Measurements from ENCODE around the gene ZNF284. TPM values are rescaled to one million over a fixed set of nuclear protein-coding genes. Genes with fewer than 3 reads are reported as not detected.
A peak's percentile ranks its signal among the peaks of the same experiment; 100 is the strongest.

Gene ZNF284
- polyA plus RNA-seq, 4 donors: 0.67 to 4.6 (median 0.76) TPM

DNA sequence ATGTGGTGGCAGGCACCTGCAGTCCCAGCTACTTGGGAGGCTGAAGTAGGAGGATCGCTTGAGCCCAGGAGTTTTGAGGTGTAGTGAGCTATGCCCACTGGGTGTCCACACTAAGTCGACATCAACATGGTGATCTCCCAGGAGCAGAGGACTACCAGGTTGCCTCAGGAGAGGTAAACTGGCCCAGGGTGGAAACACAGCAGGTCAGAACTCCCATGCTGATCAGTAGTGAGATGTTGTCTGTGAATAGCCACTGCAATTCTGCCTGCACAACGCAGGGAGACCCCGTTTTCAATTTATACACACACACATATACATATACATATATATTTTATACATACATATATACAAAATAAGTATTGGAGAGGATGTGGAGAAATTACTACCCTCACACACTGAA, 20.1 kb downstream of the ZNF284 start:
- FAIRE-seq: no peak
- no peaks in the 10 kb centered on the region for H3K4me1 ChIP-seq (ENCODE audit: control insufficient read depth in 3 of 3, insufficient read depth in 2 of 3, low read depth in 1 of 3, low read length in 2 of 3)
- 66 to 75% (median 66%) methylated on average over 4 of the region's 4 CpGs for WGBS, 3 donors

DNA sequence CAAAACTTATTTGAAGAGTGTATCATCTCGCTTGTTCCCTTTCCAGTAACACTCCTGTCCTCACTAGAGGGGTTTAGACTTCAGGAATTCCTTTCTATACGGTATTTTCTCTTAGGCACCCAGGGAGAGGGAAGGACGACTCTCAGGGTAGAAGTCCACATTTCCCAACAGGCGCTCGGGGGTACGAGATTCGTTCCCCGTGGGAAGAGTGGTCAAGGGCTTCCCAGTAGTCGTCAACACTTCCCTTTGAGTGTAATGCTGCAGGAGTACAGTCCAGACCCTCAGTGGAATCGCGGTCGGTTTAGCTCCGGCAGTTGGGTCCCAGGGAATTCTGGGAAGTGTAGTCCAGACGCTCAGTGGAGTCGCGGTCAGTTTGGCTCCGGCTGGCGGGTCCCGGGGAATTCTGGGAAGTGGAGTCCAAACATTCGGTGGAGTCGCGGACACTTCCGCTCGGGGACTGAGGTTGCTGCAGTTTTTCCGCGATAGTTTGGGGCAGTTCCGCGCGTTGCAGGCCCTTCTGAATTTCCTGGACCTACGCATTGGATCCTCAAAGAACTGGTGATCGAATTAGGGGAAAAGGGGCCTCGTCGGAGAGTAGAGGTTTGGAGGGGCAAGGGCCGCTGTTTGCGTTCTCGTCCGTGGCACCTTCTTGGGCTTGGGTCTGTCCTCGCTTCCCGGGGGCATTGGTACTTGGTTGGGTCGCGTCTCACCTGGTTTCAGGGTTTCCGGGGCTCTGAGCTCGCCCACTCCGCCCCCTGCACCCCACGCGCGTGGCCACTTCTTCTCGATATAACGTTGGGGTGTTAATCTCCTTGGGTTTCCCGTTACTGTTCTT, 22.2 kb downstream of the ZNF284 start, which contains the start of gene ZNF224:
Gene ZNF224, plus strand, starts transcription at position 431 of the 835 bp plus-strand sequence. CDS start 3,513 bp downstream, outside the sequence.
- no peaks in the 10 kb centered on the region for H3K4me1 ChIP-seq (ENCODE audit: control insufficient read depth in 3 of 3, insufficient read depth in 2 of 3, low read depth in 1 of 3, low read length in 2 of 3)
- H3K27ac ChIP-seq (ENCODE audit: low read depth in 1 of 3, low read length in 2 of 3): peak within 1 kb of the TSS; percentile 55 to 87 (median 59)
- H3K27me3 ChIP-seq (ENCODE audit: control insufficient read depth in 3 of 3, insufficient read depth in 3 of 3, low read length in 3 of 3): no peaks in the 10 kb centered on the region
- FAIRE-seq: no peak
- peak; percentile 94 to 96 for DNase-seq
- H3K36me3 ChIP-seq (ENCODE audit: control insufficient read depth in 3 of 3, insufficient read depth in 2 of 3, low read depth in 1 of 3, low read length in 3 of 3): peaks cover 2 to 14% (median 5%) of the 10 kb centered on the region in 3 donors
- 0% methylated on average over 50 of the region's 50 CpGs for WGBS, 3 donors
- H3K9me3 ChIP-seq (ENCODE audit: control insufficient read depth in 2 of 2, insufficient read depth in 1 of 2, low read depth in 1 of 2, low read length in 1 of 2): no peaks in the 10 kb centered on the region
- H3K4me3 ChIP-seq (ENCODE audit: low read depth in 1 of 3, low read length in 3 of 3): peak within 1 kb of the TSS; percentile 75 to 93 (median 83)

More for the DNA sequence above, 20.1 kb downstream of the ZNF284 start:
- H3K36me3 ChIP-seq (ENCODE audit: control insufficient read depth in 3 of 3, insufficient read depth in 2 of 3, low read depth in 1 of 3, low read length in 3 of 3): peaks cover 0 to 3% (median 3%) of the 10 kb centered on the region in 3 donors
- H3K27ac ChIP-seq (ENCODE audit: low read depth in 1 of 3, low read length in 2 of 3): no peak overlapping the region
- H3K27me3 ChIP-seq (ENCODE audit: control insufficient read depth in 3 of 3, insufficient read depth in 3 of 3, low read length in 3 of 3): no peaks in the 10 kb centered on the region
- H3K9me3 ChIP-seq (ENCODE audit: control insufficient read depth in 2 of 2, insufficient read depth in 1 of 2, low read depth in 1 of 2, low read length in 1 of 2): peaks cover 0 to 3% of the 10 kb centered on the region in 2 donors
- no peak overlapping the region for H3K4me3 ChIP-seq (ENCODE audit: low read depth in 1 of 3, low read length in 3 of 3)
- no peak for DNase-seq

DNA sequence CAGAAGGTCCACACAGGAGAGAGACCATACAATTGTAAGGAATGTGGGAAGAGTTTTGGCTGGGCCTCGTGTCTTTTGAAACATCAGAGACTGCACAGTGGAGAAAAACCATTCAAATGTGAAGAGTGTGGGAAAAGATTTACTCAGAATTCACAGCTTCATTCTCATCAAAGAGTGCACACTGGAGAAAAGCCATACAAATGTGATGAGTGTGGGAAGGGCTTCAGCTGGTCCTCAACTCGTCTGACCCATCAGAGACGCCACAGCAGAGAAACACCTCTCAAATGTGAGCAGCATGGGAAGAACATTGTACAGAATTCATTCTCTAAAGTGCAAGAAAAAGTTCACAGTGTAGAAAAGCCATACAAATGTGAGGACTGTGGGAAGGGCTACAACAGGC, 35.8 kb downstream of the ZNF284 start:
- 96 to 97% (median 97%) methylated on average over 3 of the region's 3 CpGs for WGBS, 3 donors
- Histone ChIP-seq H3K4me3 (ENCODE audit: low read depth in 1 of 3, low read length in 3 of 3) (no peak overlapping the region), H3K27ac (ENCODE audit: low read depth in 1 of 3, low read length in 2 of 3) (no peak overlapping the region), H3K27me3 (ENCODE audit: control insufficient read depth in 3 of 3, insufficient read depth in 3 of 3, low read length in 3 of 3) (no peaks in the 10 kb centered on the region), H3K9me3 (ENCODE audit: control insufficient read depth in 2 of 2, insufficient read depth in 1 of 2, low read depth in 1 of 2, low read length in 1 of 2) (peaks cover 2 to 44% of the 10 kb centered on the region in 2 donors), H3K4me1 (ENCODE audit: control insufficient read depth in 3 of 3, insufficient read depth in 2 of 3, low read depth in 1 of 3, low read length in 2 of 3) (peaks cover 0 to 6% (median 3%) of the 10 kb centered on the region in 3 donors), H3K36me3 (ENCODE audit: control insufficient read depth in 3 of 3, insufficient read depth in 2 of 3, low read depth in 1 of 3, low read length in 3 of 3) (peaks cover 9 to 26% (median 12%) of the 10 kb centered on the region in 3 donors)
- FAIRE-seq: no peak
- no peak for DNase-seq

DNA sequence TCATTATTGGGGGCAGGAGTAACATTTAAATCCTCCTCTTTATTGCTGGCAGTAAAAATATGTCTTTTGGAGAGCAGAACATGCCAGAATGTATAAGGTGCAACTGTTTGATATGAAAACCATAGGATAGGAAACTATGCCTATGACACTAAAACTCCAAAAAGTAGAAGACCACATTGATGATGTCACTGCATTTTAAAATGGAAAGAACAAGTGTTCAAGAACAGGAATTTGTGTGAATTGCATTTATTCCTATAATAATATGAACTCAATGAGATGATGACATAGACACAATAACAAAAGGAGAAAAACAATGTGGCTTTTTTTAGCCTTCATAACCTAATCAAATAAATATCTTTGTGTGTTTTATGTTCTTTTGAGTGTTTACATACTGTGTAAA, 37.5 kb downstream of the ZNF284 start:
- Histone ChIP-seq H3K27ac (ENCODE audit: low read depth in 1 of 3, low read length in 2 of 3) (no peak overlapping the region), H3K4me3 (ENCODE audit: low read depth in 1 of 3, low read length in 3 of 3) (no peak overlapping the region), H3K9me3 (ENCODE audit: control insufficient read depth in 2 of 2, insufficient read depth in 1 of 2, low read depth in 1 of 2, low read length in 1 of 2) (peaks cover 2 to 39% of the 10 kb centered on the region in 2 donors), H3K27me3 (ENCODE audit: control insufficient read depth in 3 of 3, insufficient read depth in 3 of 3, low read length in 3 of 3) (no peaks in the 10 kb centered on the region), H3K36me3 (ENCODE audit: control insufficient read depth in 3 of 3, insufficient read depth in 2 of 3, low read depth in 1 of 3, low read length in 3 of 3) (peaks cover 4 to 20% (median 6%) of the 10 kb centered on the region in 3 donors), H3K4me1 (ENCODE audit: control insufficient read depth in 3 of 3, insufficient read depth in 2 of 3, low read depth in 1 of 3, low read length in 2 of 3) (peaks cover 0 to 6% (median 3%) of the 10 kb centered on the region in 3 donors)
- DNase-seq (no peak), FAIRE-seq (no peak)

DNA sequence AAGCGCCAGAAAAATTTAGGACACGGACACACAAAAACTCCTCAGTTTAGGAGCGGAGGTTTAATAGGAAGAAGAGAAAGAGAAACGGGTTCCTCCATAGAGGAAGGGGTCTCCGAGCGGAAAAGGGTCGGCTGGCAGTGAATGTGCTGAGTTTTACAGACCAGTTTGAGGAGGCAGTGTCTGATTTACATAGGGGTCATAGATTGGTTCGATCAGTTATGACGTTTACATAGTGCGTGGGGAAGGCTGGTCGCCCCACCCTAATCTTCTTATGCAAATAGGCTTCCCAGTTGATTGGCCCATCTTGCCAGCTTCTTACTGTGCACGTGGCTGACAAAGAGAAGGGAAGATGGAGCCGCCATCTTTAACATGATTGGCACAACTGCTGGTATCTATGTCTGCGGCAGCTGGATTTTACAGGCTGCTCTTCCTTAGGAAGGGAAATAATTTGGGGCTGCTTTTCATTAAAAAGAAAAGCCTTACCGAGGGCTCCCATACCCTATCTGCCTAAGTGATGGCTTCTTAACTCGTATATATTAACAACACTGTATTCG, 40.0 kb downstream of the ZNF284 start:
- peak; percentile 7 to 50 for DNase-seq
- no peak for FAIRE-seq
- Histone ChIP-seq H3K27me3 (ENCODE audit: control insufficient read depth in 3 of 3, insufficient read depth in 3 of 3, low read length in 3 of 3) (no peaks in the 10 kb centered on the region), H3K36me3 (ENCODE audit: control insufficient read depth in 3 of 3, insufficient read depth in 2 of 3, low read depth in 1 of 3, low read length in 3 of 3) (peaks cover 0 to 8% (median 5%) of the 10 kb centered on the region in 3 donors), H3K4me3 (ENCODE audit: low read depth in 1 of 3, low read length in 3 of 3) (peak overlapping the region in 1 of 3 donors; percentile 61), H3K27ac (ENCODE audit: low read depth in 1 of 3, low read length in 2 of 3) (no peak overlapping the region), H3K9me3 (ENCODE audit: control insufficient read depth in 2 of 2, insufficient read depth in 1 of 2, low read depth in 1 of 2, low read length in 1 of 2) (peaks cover 2 to 25% of the 10 kb centered on the region in 2 donors), H3K4me1 (ENCODE audit: control insufficient read depth in 3 of 3, insufficient read depth in 2 of 3, low read depth in 1 of 3, low read length in 2 of 3) (peaks cover 0 to 6% (median 3%) of the 10 kb centered on the region in 3 donors)
- 16 to 32% (median 25%) methylated on average over 17 of the region's 17 CpGs for WGBS, 3 donors

DNA sequence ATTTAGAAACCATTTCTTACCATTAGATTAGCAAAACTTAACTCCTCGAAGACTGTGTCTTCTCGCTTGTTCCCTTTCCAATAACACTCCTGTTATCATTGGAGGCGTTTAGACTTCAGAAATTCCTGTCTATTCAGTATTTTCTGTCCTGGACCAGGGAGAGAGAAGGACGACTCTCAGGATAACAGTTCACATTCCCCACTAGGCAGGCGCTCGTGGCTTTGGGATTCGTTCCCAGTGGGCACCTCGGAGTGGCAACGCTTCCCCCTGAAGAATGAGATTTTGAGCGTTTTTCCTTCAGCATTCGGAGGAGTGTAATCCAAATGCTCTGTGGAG, 40.8 kb downstream of the ZNF284 start:
- DNase-seq (no peak), FAIRE-seq (no peak)
- peaks cover 0 to 8% (median 1%) of the 10 kb centered on the region in 3 donors for H3K36me3 ChIP-seq (ENCODE audit: control insufficient read depth in 3 of 3, insufficient read depth in 2 of 3, low read depth in 1 of 3, low read length in 3 of 3)
- H3K27ac ChIP-seq (ENCODE audit: low read depth in 1 of 3, low read length in 2 of 3): peak overlapping the region in 1 of 3 donors; percentile 12
- H3K27me3 ChIP-seq (ENCODE audit: control insufficient read depth in 3 of 3, insufficient read depth in 3 of 3, low read length in 3 of 3): no peaks in the 10 kb centered on the region
- WGBS, 3 donors: 1% methylated on average over 11 of the region's 11 CpGs
- H3K4me3 ChIP-seq (ENCODE audit: low read depth in 1 of 3, low read length in 3 of 3): peak overlapping the region; percentile 35 to 61 (median 54)
- peaks cover 0 to 6% (median 3%) of the 10 kb centered on the region in 3 donors for H3K4me1 ChIP-seq (ENCODE audit: control insufficient read depth in 3 of 3, insufficient read depth in 2 of 3, low read depth in 1 of 3, low read length in 2 of 3)
- H3K9me3 ChIP-seq (ENCODE audit: control insufficient read depth in 2 of 2, insufficient read depth in 1 of 2, low read depth in 1 of 2, low read length in 1 of 2): peaks cover 2 to 17% of the 10 kb centered on the region in 2 donors

DNA sequence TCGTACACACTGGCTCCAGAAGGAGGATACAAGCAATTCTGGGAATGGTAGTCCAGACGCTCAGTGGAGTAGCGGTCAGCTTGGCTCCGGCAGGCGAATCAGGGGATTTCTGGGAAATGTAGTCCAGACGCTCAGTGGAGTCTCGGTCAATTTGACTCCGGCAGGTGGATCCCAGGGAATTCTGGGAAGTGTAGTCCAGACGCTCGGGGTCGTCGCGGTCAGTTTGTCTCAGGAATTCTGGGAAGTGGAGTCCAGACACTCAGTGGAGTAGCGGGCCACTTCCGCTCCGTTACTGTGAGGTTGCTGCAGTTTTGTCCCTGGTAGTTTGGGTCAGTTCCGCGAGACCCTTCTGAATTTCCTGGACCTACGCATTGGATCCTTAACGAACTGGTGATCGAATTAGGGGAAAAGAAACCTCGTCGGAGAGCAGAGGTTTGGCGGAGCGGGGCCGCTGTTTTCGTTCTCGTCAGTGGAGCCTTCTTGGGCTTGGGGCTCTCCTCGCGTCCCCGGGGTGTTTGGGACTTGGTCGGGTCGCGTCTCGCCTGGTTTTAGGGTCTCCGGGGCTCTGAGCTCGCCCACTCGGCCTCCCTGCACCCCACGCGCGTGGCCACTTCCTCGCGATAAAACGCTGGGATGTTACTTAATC, 41.3 kb downstream of the ZNF284 start, which contains the start of gene ZNF225:
Gene ZNF225, plus strand, starts transcription at position 262 of the 646 bp plus-strand sequence. CDS start 2,429 bp downstream, outside the sequence.
- Histone ChIP-seq H3K27ac (ENCODE audit: low read depth in 1 of 3, low read length in 2 of 3) (peak within 1 kb of the TSS in 2 of 3 donors; percentile 26 to 69), H3K27me3 (ENCODE audit: control insufficient read depth in 3 of 3, insufficient read depth in 3 of 3, low read length in 3 of 3) (no peaks in the 10 kb centered on the region), H3K36me3 (ENCODE audit: control insufficient read depth in 3 of 3, insufficient read depth in 2 of 3, low read depth in 1 of 3, low read length in 3 of 3) (peaks cover 2 to 11% (median 3%) of the 10 kb centered on the region in 3 donors), H3K4me1 (ENCODE audit: control insufficient read depth in 3 of 3, insufficient read depth in 2 of 3, low read depth in 1 of 3, low read length in 2 of 3) (peaks cover 0 to 6% (median 3%) of the 10 kb centered on the region in 3 donors), H3K4me3 (ENCODE audit: low read depth in 1 of 3, low read length in 3 of 3) (peak within 1 kb of the TSS; percentile 49 to 74 (median 61)), H3K9me3 (ENCODE audit: control insufficient read depth in 2 of 2, insufficient read depth in 1 of 2, low read depth in 1 of 2, low read length in 1 of 2) (peaks cover 2 to 12% of the 10 kb centered on the region in 2 donors)
- FAIRE-seq (peak; percentile 84), DNase-seq (peak; percentile 99)
- WGBS, 3 donors: 0 to 1% (median 0%) methylated on average over 44 of the region's 44 CpGs

DNA sequence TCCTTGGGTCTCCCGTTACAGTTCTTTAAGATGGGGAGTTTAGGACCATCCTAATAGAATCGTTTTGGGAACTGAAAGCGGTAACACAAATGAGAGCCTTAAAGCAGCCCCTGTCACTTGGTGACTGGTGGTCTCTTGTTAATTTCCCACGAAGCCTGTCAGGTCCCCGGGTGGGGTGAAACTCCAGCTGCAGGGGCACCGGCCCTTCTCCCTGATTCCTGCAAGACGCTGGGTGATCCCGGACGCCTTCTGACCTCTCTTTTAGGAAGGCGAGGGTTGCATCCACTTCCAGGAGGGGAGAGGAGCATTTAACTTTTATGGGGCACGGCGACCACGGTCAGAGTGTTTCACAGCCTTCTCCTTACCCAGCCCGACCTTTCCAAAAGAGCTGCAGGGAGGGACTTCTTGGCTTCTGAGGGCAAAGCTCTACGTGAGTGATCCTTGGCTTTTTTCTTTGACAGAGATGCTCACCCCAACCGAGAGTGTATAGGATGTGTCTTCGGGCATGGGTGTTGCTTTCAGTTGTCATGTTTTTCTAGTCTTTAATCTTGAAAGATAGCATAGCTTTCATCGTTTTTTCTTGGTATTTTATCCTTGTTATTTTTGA, 41.9 kb downstream of the ZNF284 start:
- no peak for FAIRE-seq
- peaks cover 2 to 15% (median 2%) of the 10 kb centered on the region in 3 donors for H3K36me3 ChIP-seq (ENCODE audit: control insufficient read depth in 3 of 3, insufficient read depth in 2 of 3, low read depth in 1 of 3, low read length in 3 of 3)
- peak overlapping the region in 2 of 3 donors; percentile 26 to 69 for H3K27ac ChIP-seq (ENCODE audit: low read depth in 1 of 3, low read length in 2 of 3)
- peak overlapping the region; percentile 49 to 74 (median 61) for H3K4me3 ChIP-seq (ENCODE audit: low read depth in 1 of 3, low read length in 3 of 3)
- DNase-seq: peak in 1 of 2 donors; percentile 7
- peaks cover 2 to 9% of the 10 kb centered on the region in 2 donors for H3K9me3 ChIP-seq (ENCODE audit: control insufficient read depth in 2 of 2, insufficient read depth in 1 of 2, low read depth in 1 of 2, low read length in 1 of 2)
- 4 to 5% (median 4%) methylated on average over 18 of the region's 18 CpGs for WGBS, 3 donors
- no peaks in the 10 kb centered on the region for H3K27me3 ChIP-seq (ENCODE audit: control insufficient read depth in 3 of 3, insufficient read depth in 3 of 3, low read length in 3 of 3)
- peaks cover 0 to 6% (median 3%) of the 10 kb centered on the region in 3 donors for H3K4me1 ChIP-seq (ENCODE audit: control insufficient read depth in 3 of 3, insufficient read depth in 2 of 3, low read depth in 1 of 3, low read length in 2 of 3)

Measured in small intestine (tissue), 7 donors.